ENCODE data around the gene MARVELD1. TPM values are rescaled to one million over a fixed set of nuclear protein-coding genes. Genes with fewer than 3 reads are reported as not detected.

MARVELD1 gene
- total and polyA plus RNA-seq, 2 experiments from 2014 or later: 29.4 to 64.8 TPM

DNA sequence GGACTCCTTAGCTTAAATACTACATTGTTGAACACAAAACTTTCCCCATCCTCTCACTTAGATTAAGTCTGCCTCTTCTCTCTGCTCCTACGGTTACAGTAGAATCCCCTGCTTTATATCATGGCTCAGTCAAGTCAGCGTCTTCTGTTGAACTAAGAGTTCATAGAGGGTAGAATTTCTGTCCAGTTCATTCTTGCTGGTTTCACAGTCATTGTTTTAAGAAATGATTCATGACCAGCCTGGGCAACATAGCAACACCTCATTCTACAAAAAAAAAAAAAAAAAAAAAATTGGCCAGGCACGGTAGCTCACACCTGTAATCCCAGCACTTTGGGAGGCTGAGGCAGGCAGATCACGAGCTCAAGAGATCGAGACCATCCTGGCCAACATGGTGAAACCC is 19.7 kb downstream of the MARVELD1 start:
- Histone ChIP-seq H3K9me3 (ENCODE audit: low read depth) (no peaks in the 10 kb centered on the region), H3K9me2 (ENCODE audit: insufficient read depth) (no peaks in the 10 kb centered on the region), H3K9ac (no peak overlapping the region), H3K4me1 (ENCODE audit: insufficient read depth) (peaks cover 5% of the 10 kb centered on the region), H3F3A (ENCODE audit: insufficient read depth) (peaks cover 6% of the 10 kb centered on the region; the same call in 1 of the 2 replicates), H3K4me3 (no peak overlapping the region), H4K20me1 (ENCODE audit: insufficient read depth) (no peaks in the 10 kb centered on the region), H3K27me3 (replicated peaks; ENCODE audit: insufficient read depth) (no peaks in the 10 kb centered on the region), H2AFZ (no peak overlapping the region), H3K36me3 (ENCODE audit: low read depth) (no peaks in the 10 kb centered on the region), H3K27ac (no peak overlapping the region), H3K79me2 (ENCODE audit: insufficient read depth) (peaks cover 12% of the 10 kb centered on the region), H3K4me2 (ENCODE audit: unreplicated experiment) (no peak overlapping the region)
- DNase-seq: no peak
- in situ Hi-C loops (cut with MboI): no loop called here
- WGBS, 2 experiments (ENCODE audit: low coverage in 1 of 2, low lambda C conversion rate in 2 of 2, missing lambda C conversion rate in 2 of 2): 87 to 91% methylated on average over 5 of the region's 5 CpGs
- no peak for TF ChIP-seq EZH2 (IDR thresholded peaks at IDR 0.05; ENCODE audit: insufficient read depth, poor library complexity, severe bottlenecking)
- no peak for TF ChIP-seq EZH2phosphoT487 (IDR thresholded peaks at IDR 0.05; ENCODE audit: insufficient read depth, low read depth)

DNA sequence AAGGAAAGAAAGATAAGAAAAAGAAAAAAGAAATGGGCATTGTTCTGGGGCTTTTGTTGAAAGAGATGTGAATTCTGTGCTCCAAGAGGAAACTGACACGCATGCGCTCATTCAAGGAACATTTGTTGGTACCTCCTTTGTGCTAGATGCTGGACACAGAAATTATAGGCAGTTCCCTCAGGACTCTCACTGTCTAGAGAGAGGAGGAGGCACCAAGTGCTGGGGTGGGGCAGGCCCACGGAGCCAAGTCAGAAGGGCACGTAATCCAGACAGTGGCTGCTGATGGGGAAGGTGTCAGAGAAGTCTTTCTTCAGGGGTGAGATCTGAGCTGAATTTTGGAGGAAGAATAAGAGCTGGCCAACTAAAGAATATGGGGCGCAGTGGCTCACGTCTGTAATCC is 20.5 kb downstream of the MARVELD1 start:
- H3K9ac ChIP-seq: no peak overlapping the region
- H3K9me3 ChIP-seq (ENCODE audit: low read depth): no peaks in the 10 kb centered on the region
- H3K4me1 ChIP-seq (ENCODE audit: insufficient read depth): peaks cover 11% of the 10 kb centered on the region
- no peak overlapping the region for H3K4me3 ChIP-seq
- H3K9me2 ChIP-seq (ENCODE audit: insufficient read depth): no peaks in the 10 kb centered on the region
- no peaks in the 10 kb centered on the region for H3K27me3 ChIP-seq (replicated peaks; ENCODE audit: insufficient read depth)
- H3K79me2 ChIP-seq (ENCODE audit: insufficient read depth): peaks cover 19% of the 10 kb centered on the region
- no peaks in the 10 kb centered on the region for H3K36me3 ChIP-seq (ENCODE audit: low read depth)
- DNase-seq: no peak
- WGBS, 2 experiments (ENCODE audit: low coverage in 1 of 2, low lambda C conversion rate in 2 of 2, missing lambda C conversion rate in 2 of 2): 77 to 81% methylated on average over 6 of the region's 6 CpGs
- H2AFZ ChIP-seq: no peak overlapping the region
- no peak overlapping the region for H3K4me2 ChIP-seq (ENCODE audit: unreplicated experiment)
- peaks cover 6% of the 10 kb centered on the region; the same call in 1 of the 2 replicates for H3F3A ChIP-seq (ENCODE audit: insufficient read depth)
- H3K27ac ChIP-seq: no peak overlapping the region
- in situ Hi-C loops (cut with MboI): no loop called here
- H4K20me1 ChIP-seq (ENCODE audit: insufficient read depth): no peaks in the 10 kb centered on the region
- no peak for TF ChIP-seq EZH2 (IDR thresholded peaks at IDR 0.05; ENCODE audit: insufficient read depth, poor library complexity, severe bottlenecking)

DNA sequence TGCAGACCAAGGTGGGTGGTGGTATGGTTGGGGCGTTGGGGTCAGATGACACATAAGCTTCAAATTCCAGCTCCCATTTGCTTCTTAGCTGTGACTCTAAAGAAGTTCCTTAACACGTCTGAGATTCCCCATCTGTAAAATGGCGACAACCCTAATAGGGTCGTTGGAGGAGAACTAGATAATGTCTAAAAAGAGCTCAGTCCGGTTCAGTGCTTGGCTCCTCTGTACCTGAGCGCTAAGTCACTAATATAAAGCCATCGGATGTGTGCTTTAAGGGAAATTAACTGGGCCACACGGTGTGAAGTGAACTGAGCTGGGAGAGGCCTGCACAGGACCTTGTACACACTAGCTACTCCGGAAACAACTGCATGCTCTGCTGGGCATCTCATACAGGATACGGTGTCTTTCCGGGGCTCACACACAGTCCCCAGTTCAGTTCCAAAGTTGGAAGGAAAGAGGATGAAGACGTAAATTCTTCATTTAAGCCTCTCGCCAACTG is 22.9 kb downstream of the MARVELD1 start:
- Histone ChIP-seq H4K20me1 (ENCODE audit: insufficient read depth) (0 out of 2 replicates have a peak, but pooled peaks cover 5% of the 10 kb centered on the region), H3K79me2 (ENCODE audit: insufficient read depth) (peaks cover 44% of the 10 kb centered on the region), H3K9me3 (ENCODE audit: low read depth) (no peaks in the 10 kb centered on the region), H3K4me1 (ENCODE audit: insufficient read depth) (peaks cover 11% of the 10 kb centered on the region), H3K4me3 (peak overlapping the region; percentile 95), H2AFZ (peak overlapping the region; percentile 90), H3F3A (ENCODE audit: insufficient read depth) (peaks cover 6% of the 10 kb centered on the region; the same call in 1 of the 2 replicates), H3K4me2 (ENCODE audit: unreplicated experiment) (peak overlapping the region; percentile 60), H3K9me2 (ENCODE audit: insufficient read depth) (no peaks in the 10 kb centered on the region), H3K27me3 (replicated peaks; ENCODE audit: insufficient read depth) (no peaks in the 10 kb centered on the region), H3K36me3 (ENCODE audit: low read depth) (peaks cover 11% of the 10 kb centered on the region), H3K9ac (peak overlapping the region; percentile 97), H3K27ac (no peak overlapping the region)
- in situ Hi-C loops (cut with MboI): no loop called here
- TF ChIP-seq EZH2 (IDR thresholded peaks at IDR 0.05; ENCODE audit: insufficient read depth, poor library complexity, severe bottlenecking): no peak
- TF ChIP-seq EZH2phosphoT487 (IDR thresholded peaks at IDR 0.05; ENCODE audit: insufficient read depth, low read depth): no peak
- WGBS, 2 experiments (ENCODE audit: low coverage in 1 of 2, low lambda C conversion rate in 2 of 2, missing lambda C conversion rate in 2 of 2): 56% methylated on average over 13 of the region's 13 CpGs
- no peak for DNase-seq

DNA sequence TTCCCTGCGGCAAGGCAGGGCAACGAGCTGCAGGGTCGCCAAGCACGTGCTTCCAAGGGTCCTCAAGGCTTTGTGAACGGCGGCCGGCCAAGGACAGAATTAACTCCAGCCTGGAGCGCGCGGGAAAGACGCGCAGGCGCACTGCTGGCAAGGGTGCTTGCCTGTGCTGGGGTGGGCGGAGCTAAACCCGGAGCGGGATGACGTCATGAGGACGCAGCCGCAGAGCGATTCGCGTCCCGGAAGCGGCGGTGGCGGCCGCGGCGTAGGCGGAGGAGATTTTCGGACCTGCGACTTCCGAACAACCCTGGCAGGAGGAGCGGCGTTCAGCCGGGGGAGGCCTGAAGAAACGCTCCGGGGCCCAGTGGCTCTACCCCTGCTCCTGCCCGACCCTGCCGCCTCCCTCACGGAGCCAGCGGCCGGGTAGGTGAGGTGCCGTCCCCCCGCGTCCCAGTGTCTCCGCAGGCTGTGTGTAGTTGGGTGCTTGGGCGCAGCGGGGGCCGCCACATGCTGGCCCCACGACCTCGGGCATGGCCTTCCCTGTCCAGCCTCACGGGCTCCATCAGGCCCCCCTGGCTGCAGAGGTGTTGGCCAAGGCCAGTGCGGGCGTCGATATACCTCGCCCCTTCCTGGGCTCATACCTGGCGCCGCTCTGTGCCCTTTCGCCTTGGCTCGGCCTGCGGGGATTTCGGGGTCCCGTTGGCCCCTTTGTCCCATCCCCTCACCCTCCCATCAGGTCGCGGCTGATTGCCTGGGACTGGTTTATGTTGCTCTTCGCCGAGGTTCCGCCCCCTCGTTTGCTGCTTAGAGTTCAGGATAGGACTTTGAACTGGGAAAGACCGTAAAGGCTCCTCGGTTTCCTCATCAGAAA is 23.6 kb downstream of the MARVELD1 start, which contains the start of gene ZFYVE27:
TSS of gene ZFYVE27 (plus strand) at position 227 of the 868 bp plus-strand sequence. CDS start 1,350 bp downstream, outside the sequence.
- in situ Hi-C loops (cut with MboI): no loop called here

More for the DNA sequence above, 23.6 kb downstream of the MARVELD1 start, which contains the start of gene ZFYVE27:
- peaks cover 6% of the 10 kb centered on the region; the same call in 1 of the 2 replicates for H3F3A ChIP-seq (ENCODE audit: insufficient read depth)
- 1% methylated on average over 64 to 67 of the region's 72 CpGs for WGBS, 2 experiments (ENCODE audit: low coverage in 1 of 2, low lambda C conversion rate in 2 of 2, missing lambda C conversion rate in 2 of 2)
- peaks cover 11% of the 10 kb centered on the region for H3K4me1 ChIP-seq (ENCODE audit: insufficient read depth)
- peak within 1 kb of the TSS; percentile 93 for H3K4me2 ChIP-seq (ENCODE audit: unreplicated experiment)
- peaks cover 50% of the 10 kb centered on the region for H3K79me2 ChIP-seq (ENCODE audit: insufficient read depth)
- peaks cover 11% of the 10 kb centered on the region for H3K36me3 ChIP-seq (ENCODE audit: low read depth)
- H4K20me1 ChIP-seq (ENCODE audit: insufficient read depth): 0 out of 2 replicates have a peak, but pooled peaks cover 5% of the 10 kb centered on the region
- peak within 1 kb of the TSS; percentile 90 for H3K27ac ChIP-seq
- H3K9me3 ChIP-seq (ENCODE audit: low read depth): no peaks in the 10 kb centered on the region
- TF ChIP-seq EZH2phosphoT487 (IDR thresholded peaks at IDR 0.05; ENCODE audit: insufficient read depth, low read depth) (no peak), EZH2 (IDR thresholded peaks at IDR 0.05; ENCODE audit: insufficient read depth, poor library complexity, severe bottlenecking) (no peak)
- H3K27me3 ChIP-seq (replicated peaks; ENCODE audit: insufficient read depth): no peaks in the 10 kb centered on the region
- H3K4me3 ChIP-seq: peak within 1 kb of the TSS; percentile 95
- H2AFZ ChIP-seq: peak within 1 kb of the TSS; percentile 90
- H3K9me2 ChIP-seq (ENCODE audit: insufficient read depth): no peaks in the 10 kb centered on the region
- DNase-seq: peak; percentile 98
- H3K9ac ChIP-seq: peak within 1 kb of the TSS; percentile 97
